Trophoblast cell (in vitro differentiated cells and primary cell): ENCODE results near the gene SFTPB.
A peak's percentile ranks its signal among the peaks of the same experiment; 100 is the strongest.

ENCODE experiments used
- DNase-seq, 2 donors: peaks; one replicate each; pipeline ENCODE4 v3.0.0-alpha.2; 2016
- H2AFZ ChIP-seq: 2 replicates; pipeline ENCODE4 v1.6.1; 2013; ENCODE audit warnings: low read length, moderate library complexity, mild to moderate bottlenecking; ENCODE audit not compliant: insufficient read depth, poor library complexity
- H2AK5ac ChIP-seq: 2 replicates; pipeline ENCODE4 v1.6.1; 2013; ENCODE audit warnings: mild to moderate bottlenecking, low read length
- H2BK120ac ChIP-seq: 2 replicates; pipeline ENCODE4 v1.6.1; 2013; ENCODE audit warnings: low read length, mild to moderate bottlenecking, moderate library complexity; ENCODE audit not compliant: insufficient read depth, poor library complexity
- H2BK12ac ChIP-seq: 2 replicates; pipeline ENCODE4 v1.6.1; 2013; ENCODE audit warnings: mild to moderate bottlenecking, low read length, moderate library complexity
- H2BK5ac ChIP-seq: 2 replicates; pipeline ENCODE4 v1.6.1; 2013; ENCODE audit warnings: low read length, low read depth, moderate library complexity, mild to moderate bottlenecking; ENCODE audit not compliant: poor library complexity
- H3K14ac ChIP-seq: 2 replicates; pipeline ENCODE4 v1.6.1; 2013; ENCODE audit warnings: mild to moderate bottlenecking, low read length
- H3K18ac ChIP-seq: 2 replicates; pipeline ENCODE4 v1.6.1; 2013; ENCODE audit warnings: mild to moderate bottlenecking, low read length
- H3K23ac ChIP-seq: 2 replicates; pipeline ENCODE4 v1.6.1; 2013; ENCODE audit warnings: low read length
- H3K27ac ChIP-seq: 2 replicates; pipeline ENCODE4 v1.5.1; 2013; ENCODE audit warnings: low read depth, mild to moderate bottlenecking, inconsistent platforms, low read length, moderate library complexity
- H3K27me3 ChIP-seq: 2 replicates; pipeline ENCODE4 v1.6.1; 2013; ENCODE audit warnings: inconsistent platforms, mild to moderate bottlenecking, low read length, moderate library complexity; ENCODE audit not compliant: insufficient read depth
- H3K36me3 ChIP-seq, 2 experiments: 1 replicate in 1 of 2; 2 replicates in 1 of 2; pipeline ENCODE4 v1.6.1; 2013; ENCODE audit warnings: low read length in 2 of 2, mild to moderate bottlenecking in 2 of 2, moderate library complexity in 1 of 2; ENCODE audit not compliant: insufficient read depth in 2 of 2, control insufficient read depth in 1 of 2
- H3K4ac ChIP-seq: 2 replicates; pipeline ENCODE4 v1.6.1; 2013; ENCODE audit warnings: low read depth, mild to moderate bottlenecking, low read length, moderate library complexity
- H3K4me1 ChIP-seq, 2 experiments: 1 replicate in 1 of 2; 2 replicates in 1 of 2; pipeline ENCODE4 v1.6.1; 2013; ENCODE audit warnings: low read length in 2 of 2, mild to moderate bottlenecking in 2 of 2, moderate library complexity in 1 of 2; ENCODE audit not compliant: insufficient read depth in 2 of 2, control insufficient read depth in 1 of 2
- H3K4me2 ChIP-seq: 2 replicates; pipeline ENCODE4 v1.6.1; 2013; ENCODE audit warnings: inconsistent platforms, mild to moderate bottlenecking, low read length, moderate library complexity
- H3K4me3 ChIP-seq: 2 replicates; pipeline ENCODE4 v1.5.1; 2013; ENCODE audit warnings: mild to moderate bottlenecking, low read depth, low read length, inconsistent platforms
- H3K79me1 ChIP-seq: one replicate; pipeline ENCODE4 v1.6.1; 2013; ENCODE audit warnings: low read length
- H3K79me2 ChIP-seq: 2 replicates; pipeline ENCODE4 v1.6.1; 2013; ENCODE audit warnings: low read length, mild to moderate bottlenecking; ENCODE audit not compliant: control insufficient read depth, insufficient read depth, poor library complexity
- H3K9ac ChIP-seq: 2 replicates; pipeline ENCODE4 v1.6.1; 2013; ENCODE audit warnings: mild to moderate bottlenecking, low read length
- H3K9me3 ChIP-seq: 2 replicates; pipeline ENCODE4 v1.6.1; 2013; ENCODE audit warnings: low read depth, mild to moderate bottlenecking, control low read depth, inconsistent platforms, low read length; ENCODE audit not compliant: insufficient read depth
- H4K12ac ChIP-seq: 2 replicates; pipeline ENCODE4 v1.6.1; 2013; ENCODE audit warnings: low read depth, mild to moderate bottlenecking, low read length, moderate library complexity
- H4K8ac ChIP-seq: 2 replicates; pipeline ENCODE4 v1.6.1; 2013; ENCODE audit warnings: low read depth, mild to moderate bottlenecking, low read length, moderate library complexity
- H4K91ac ChIP-seq: one replicate; pipeline ENCODE4 v1.6.1; 2013; ENCODE audit warnings: low read depth, mild to moderate bottlenecking, low read length, moderate library complexity
- WGBS: extraction: QIAGEN DNeasy Blood & Tissue Kit; methylation state at CpG from one replicate; pipeline ENCODE4 v1.1.7; 2013; ENCODE audit warnings: missing lambda C conversion rate; ENCODE audit not compliant: insufficient read length, insufficient coverage; ENCODE audit errors: extremely low coverage; 5-methylcytosine and 5-hydroxymethylcytosine counted together

SFTPB gene

GRCh38 chr2:85697716-85698115 is 29.7 kb upstream of the SFTPB start:
- H3K79me1 ChIP-seq = no peaks in the 10 kb centered on the region
- H3K4me2 ChIP-seq = no peak overlapping the region

GRCh38 chr2:85697096-85697495 is 29.1 kb upstream of the SFTPB start:
- Histone ChIP-seq H3K36me3 (no peaks in the 10 kb centered on the region), H3K4ac (no peak overlapping the region), H2AFZ (no peak overlapping the region), H3K4me1 (peaks cover 17% of the 10 kb centered on the region in 2 experiments), H3K27ac (no peak overlapping the region), H2AK5ac (no peak overlapping the region), H3K9me3 (peaks cover 2% of the 10 kb centered on the region), H3K14ac (no peak overlapping the region), H3K27me3 (no peaks in the 10 kb centered on the region), H2BK120ac (no peak overlapping the region), H3K79me1 (no peaks in the 10 kb centered on the region), H3K23ac (no peak overlapping the region), H4K8ac (no peak overlapping the region), H3K4me2 (no peak overlapping the region), H3K4me3 (no peak overlapping the region), H3K18ac (no peak overlapping the region), H4K91ac (no peak overlapping the region), H2BK12ac (no peak overlapping the region), H2BK5ac (no peak overlapping the region), H4K12ac (no peak overlapping the region), H3K9ac (no peak overlapping the region), H3K79me2 (no peaks in the 10 kb centered on the region)
- no CpG with 5 or more reads among the region's 3 CpGs for WGBS
- no peak for DNase-seq

More at GRCh38 chr2:85697716-85698115, 29.7 kb upstream of the SFTPB start:
- no peak overlapping the region for H3K4ac ChIP-seq
- no peaks in the 10 kb centered on the region for H3K79me2 ChIP-seq
- no peak overlapping the region for H3K14ac ChIP-seq
- H2BK5ac ChIP-seq = no peak overlapping the region
- H3K9ac ChIP-seq = no peak overlapping the region
- no peak overlapping the region for H3K23ac ChIP-seq
- DNase-seq = no peak
- peaks cover 16 to 17% of the 10 kb centered on the region in 2 experiments for H3K4me1 ChIP-seq
- no CpG with 5 or more reads among the region's 2 CpGs for WGBS
- no peak overlapping the region for H4K8ac ChIP-seq
- no peak overlapping the region for H3K4me3 ChIP-seq
- H4K12ac ChIP-seq = no peak overlapping the region
- no peaks in the 10 kb centered on the region for H3K36me3 ChIP-seq
- no peak overlapping the region for H2BK120ac ChIP-seq
- no peak overlapping the region for H4K91ac ChIP-seq
- H3K27me3 ChIP-seq = no peaks in the 10 kb centered on the region
- no peak overlapping the region for H2AK5ac ChIP-seq
- H3K18ac ChIP-seq = no peak overlapping the region
- H3K27ac ChIP-seq = no peak overlapping the region
- H2BK12ac ChIP-seq = no peak overlapping the region
- H3K9me3 ChIP-seq = peaks cover 2% of the 10 kb centered on the region
- H2AFZ ChIP-seq = no peak overlapping the region

GRCh38 chr2:85695691-85696668 is 28.0 kb upstream of the SFTPB start:
- no peak overlapping the region for H2BK120ac ChIP-seq
- no peak overlapping the region for H3K4me3 ChIP-seq
- no peak overlapping the region for H3K18ac ChIP-seq
- WGBS = no CpG with 5 or more reads among the region's 12 CpGs
- H3K4ac ChIP-seq = no peak overlapping the region
- H2AK5ac ChIP-seq = no peak overlapping the region
- H3K14ac ChIP-seq = no peak overlapping the region
- H3K79me1 ChIP-seq = no peaks in the 10 kb centered on the region
- peak overlapping the region; percentile 32 for H4K91ac ChIP-seq
- H3K36me3 ChIP-seq = no peaks in the 10 kb centered on the region
- H3K27me3 ChIP-seq = no peaks in the 10 kb centered on the region
- no peak overlapping the region for H2BK5ac ChIP-seq
- no peak overlapping the region for H2BK12ac ChIP-seq
- no peaks in the 10 kb centered on the region for H3K79me2 ChIP-seq
- peak overlapping the region; percentile 32 for H3K27ac ChIP-seq
- H4K12ac ChIP-seq = no peak overlapping the region
- H3K9me3 ChIP-seq = peaks cover 2% of the 10 kb centered on the region
- no peak overlapping the region for H3K9ac ChIP-seq
- H4K8ac ChIP-seq = no peak overlapping the region
- H3K4me1 ChIP-seq = peaks cover 17 to 20% of the 10 kb centered on the region in 2 experiments
- H2AFZ ChIP-seq = no peak overlapping the region
- peak; percentile 33 to 63 for DNase-seq
- H3K23ac ChIP-seq = no peak overlapping the region
- no peak overlapping the region for H3K4me2 ChIP-seq

GRCh38 chr2:85695121-85695520 is 27.1 kb upstream of the SFTPB start:
- no peak overlapping the region for H3K18ac ChIP-seq

More at GRCh38 chr2:85695121-85695520, 27.1 kb upstream of the SFTPB start:
- H3K27me3 ChIP-seq = no peaks in the 10 kb centered on the region
- no peak overlapping the region for H3K4me2 ChIP-seq
- H3K23ac ChIP-seq = no peak overlapping the region
- no peak overlapping the region for H3K27ac ChIP-seq
- no peak for DNase-seq
- no peak overlapping the region for H4K12ac ChIP-seq
- no peak overlapping the region for H3K14ac ChIP-seq
- no peak overlapping the region for H2BK120ac ChIP-seq
- no peak overlapping the region for H2AFZ ChIP-seq
- H4K8ac ChIP-seq = no peak overlapping the region
- no peaks in the 10 kb centered on the region for H3K36me3 ChIP-seq
- no peak overlapping the region for H3K9ac ChIP-seq
- peaks cover 2% of the 10 kb centered on the region for H3K9me3 ChIP-seq
- no CpG with 5 or more reads among the region's 11 CpGs for WGBS
- peak overlapping the region; percentile 16 for H4K91ac ChIP-seq
- no peak overlapping the region for H3K4ac ChIP-seq
- no peaks in the 10 kb centered on the region for H3K79me1 ChIP-seq
- no peaks in the 10 kb centered on the region for H3K79me2 ChIP-seq
- no peak overlapping the region for H2BK5ac ChIP-seq
- no peak overlapping the region for H2BK12ac ChIP-seq
- H3K4me1 ChIP-seq = peaks cover 17 to 20% of the 10 kb centered on the region in 2 experiments
- H3K4me3 ChIP-seq = no peak overlapping the region
- H2AK5ac ChIP-seq = no peak overlapping the region
